HEK293 (cell line): ENCODE data around the gene NAV2.

Experiments
- GFI1B ChIP-seq: fragments of 450-650 bp; formaldehyde crosslinking; IDR thresholded peaks from 2 replicates; pipeline ENCODE4 v1.5.1; 2016; ENCODE audit warnings: missing biosample characterization, missing genetic modification characterization
- HOXC10 ChIP-seq: sonication (generic); formaldehyde crosslinking; IDR thresholded peaks from 2 replicates; pipeline ENCODE4 v1.8.1; 2023; ENCODE audit warnings: mild to moderate bottlenecking, missing genetic modification reagents
- OSR2 ChIP-seq: fragments of 450-650 bp; formaldehyde crosslinking; IDR thresholded peaks from 2 replicates; pipeline ENCODE4 v1.5.1; 2016; ENCODE audit warnings: missing biosample characterization, missing genetic modification characterization
- ZFHX2 ChIP-seq: fragments of 450-650 bp; formaldehyde crosslinking; conservative IDR thresholded peaks from 2 replicates; pipeline ENCODE4 v1.5.1; 2016; ENCODE audit warnings: missing biosample characterization, missing genetic modification characterization
- ZNF391 ChIP-seq: fragments of 450-650 bp; formaldehyde crosslinking; IDR thresholded peaks from 2 replicates; pipeline ENCODE4 v1.5.1; 2016; ENCODE audit warnings: low read depth, missing biosample characterization, missing genetic modification characterization, borderline replicate concordance
- TF ChIP-seq, protein P1 (sequence below): fragments of 450-650 bp; formaldehyde crosslinking; IDR thresholded peaks from 2 replicates; pipeline ENCODE4 v1.5.1; 2016; ENCODE audit warnings: missing biosample characterization, missing genetic modification characterization
- TF ChIP-seq, protein P2 (sequence below): fragments of 450-650 bp; formaldehyde crosslinking; IDR thresholded peaks from 2 replicates; pipeline ENCODE4 v1.5.1; 2016; ENCODE audit warnings: missing biosample characterization, missing genetic modification characterization
- TF ChIP-seq, protein P3 (sequence below): fragments of 450-650 bp; formaldehyde crosslinking; IDR thresholded peaks from 2 replicates; pipeline ENCODE4 v1.5.1; 2016; ENCODE audit warnings: missing biosample characterization, missing genetic modification characterization

DNA sequence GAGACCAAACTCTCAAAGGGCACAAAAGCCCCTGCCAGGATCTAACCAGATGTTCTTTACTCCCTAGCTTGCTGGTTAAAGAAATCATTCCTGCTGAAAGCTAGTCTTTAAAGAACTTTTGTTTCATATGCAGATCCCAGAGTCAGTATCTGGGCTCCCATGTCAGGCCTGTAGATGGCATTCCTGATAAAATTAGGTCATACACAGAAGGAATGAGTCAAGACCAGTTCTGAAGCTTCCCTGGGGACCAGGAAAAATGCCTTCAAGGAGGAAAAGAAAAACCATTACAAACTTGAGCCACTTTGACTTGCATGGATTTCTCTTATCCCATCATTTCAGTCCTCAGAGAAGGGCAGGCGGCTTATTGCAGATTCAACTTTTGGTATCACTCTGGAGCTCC, 441.7 kb downstream of the NAV2 start:
- TF ChIP-seq, protein P1, sequence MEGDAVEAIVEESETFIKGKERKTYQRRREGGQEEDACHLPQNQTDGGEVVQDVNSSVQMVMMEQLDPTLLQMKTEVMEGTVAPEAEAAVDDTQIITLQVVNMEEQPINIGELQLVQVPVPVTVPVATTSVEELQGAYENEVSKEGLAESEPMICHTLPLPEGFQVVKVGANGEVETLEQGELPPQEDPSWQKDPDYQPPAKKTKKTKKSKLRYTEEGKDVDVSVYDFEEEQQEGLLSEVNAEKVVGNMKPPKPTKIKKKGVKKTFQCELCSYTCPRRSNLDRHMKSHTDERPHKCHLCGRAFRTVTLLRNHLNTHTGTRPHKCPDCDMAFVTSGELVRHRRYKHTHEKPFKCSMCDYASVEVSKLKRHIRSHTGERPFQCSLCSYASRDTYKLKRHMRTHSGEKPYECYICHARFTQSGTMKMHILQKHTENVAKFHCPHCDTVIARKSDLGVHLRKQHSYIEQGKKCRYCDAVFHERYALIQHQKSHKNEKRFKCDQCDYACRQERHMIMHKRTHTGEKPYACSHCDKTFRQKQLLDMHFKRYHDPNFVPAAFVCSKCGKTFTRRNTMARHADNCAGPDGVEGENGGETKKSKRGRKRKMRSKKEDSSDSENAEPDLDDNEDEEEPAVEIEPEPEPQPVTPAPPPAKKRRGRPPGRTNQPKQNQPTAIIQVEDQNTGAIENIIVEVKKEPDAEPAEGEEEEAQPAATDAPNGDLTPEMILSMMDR (tag by site-specific recombination): no peak
- TF ChIP-seq GFI1B (tag by site-specific recombination) (no peak), HOXC10 (no peak), OSR2 (tag by site-specific recombination) (no peak), ZNF391 (tag by site-specific recombination) (no peak), ZFHX2 (tag by site-specific recombination) (no peak)
- TF ChIP-seq, protein P2, sequence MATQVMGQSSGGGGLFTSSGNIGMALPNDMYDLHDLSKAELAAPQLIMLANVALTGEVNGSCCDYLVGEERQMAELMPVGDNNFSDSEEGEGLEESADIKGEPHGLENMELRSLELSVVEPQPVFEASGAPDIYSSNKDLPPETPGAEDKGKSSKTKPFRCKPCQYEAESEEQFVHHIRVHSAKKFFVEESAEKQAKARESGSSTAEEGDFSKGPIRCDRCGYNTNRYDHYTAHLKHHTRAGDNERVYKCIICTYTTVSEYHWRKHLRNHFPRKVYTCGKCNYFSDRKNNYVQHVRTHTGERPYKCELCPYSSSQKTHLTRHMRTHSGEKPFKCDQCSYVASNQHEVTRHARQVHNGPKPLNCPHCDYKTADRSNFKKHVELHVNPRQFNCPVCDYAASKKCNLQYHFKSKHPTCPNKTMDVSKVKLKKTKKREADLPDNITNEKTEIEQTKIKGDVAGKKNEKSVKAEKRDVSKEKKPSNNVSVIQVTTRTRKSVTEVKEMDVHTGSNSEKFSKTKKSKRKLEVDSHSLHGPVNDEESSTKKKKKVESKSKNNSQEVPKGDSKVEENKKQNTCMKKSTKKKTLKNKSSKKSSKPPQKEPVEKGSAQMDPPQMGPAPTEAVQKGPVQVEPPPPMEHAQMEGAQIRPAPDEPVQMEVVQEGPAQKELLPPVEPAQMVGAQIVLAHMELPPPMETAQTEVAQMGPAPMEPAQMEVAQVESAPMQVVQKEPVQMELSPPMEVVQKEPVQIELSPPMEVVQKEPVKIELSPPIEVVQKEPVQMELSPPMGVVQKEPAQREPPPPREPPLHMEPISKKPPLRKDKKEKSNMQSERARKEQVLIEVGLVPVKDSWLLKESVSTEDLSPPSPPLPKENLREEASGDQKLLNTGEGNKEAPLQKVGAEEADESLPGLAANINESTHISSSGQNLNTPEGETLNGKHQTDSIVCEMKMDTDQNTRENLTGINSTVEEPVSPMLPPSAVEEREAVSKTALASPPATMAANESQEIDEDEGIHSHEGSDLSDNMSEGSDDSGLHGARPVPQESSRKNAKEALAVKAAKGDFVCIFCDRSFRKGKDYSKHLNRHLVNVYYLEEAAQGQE: no peak
- TF ChIP-seq, protein P3, sequence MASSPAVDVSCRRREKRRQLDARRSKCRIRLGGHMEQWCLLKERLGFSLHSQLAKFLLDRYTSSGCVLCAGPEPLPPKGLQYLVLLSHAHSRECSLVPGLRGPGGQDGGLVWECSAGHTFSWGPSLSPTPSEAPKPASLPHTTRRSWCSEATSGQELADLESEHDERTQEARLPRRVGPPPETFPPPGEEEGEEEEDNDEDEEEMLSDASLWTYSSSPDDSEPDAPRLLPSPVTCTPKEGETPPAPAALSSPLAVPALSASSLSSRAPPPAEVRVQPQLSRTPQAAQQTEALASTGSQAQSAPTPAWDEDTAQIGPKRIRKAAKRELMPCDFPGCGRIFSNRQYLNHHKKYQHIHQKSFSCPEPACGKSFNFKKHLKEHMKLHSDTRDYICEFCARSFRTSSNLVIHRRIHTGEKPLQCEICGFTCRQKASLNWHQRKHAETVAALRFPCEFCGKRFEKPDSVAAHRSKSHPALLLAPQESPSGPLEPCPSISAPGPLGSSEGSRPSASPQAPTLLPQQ (tag by site-specific recombination): no peak
